Measurements from ENCODE around the gene SNAPC2. TPM values are rescaled to one million over a fixed set of nuclear protein-coding genes. Genes with fewer than 3 reads are reported as not detected.

Gene SNAPC2
- total RNA-seq, 2 experiments from 2014 or later, result 18.6 to 19.0 TPM

GRCh38 chr19:7894612-7895309, 25.4 kb upstream of the SNAPC2 start:
- no peak for DNase-seq
- no peaks in the 10 kb centered on the region for H3K36me3 Mint-ChIP-seq (ENCODE audit: low read depth)
- no peak overlapping the region for H3K27ac Mint-ChIP-seq
- ATAC-seq, result no peak
- ChIA-PET CTCF (interaction anchor here (0.6 to 1.5 kb wide), 3 partner anchors 26 to 1028 kb away, joined by 3 to 7 read pairs (median 3); no protein-coding TSS in a partner anchor), POLR2A (no interaction called here)
- no peak overlapping the region for H3K4me3 Mint-ChIP-seq
- peaks cover 6% of the 10 kb centered on the region for H3K4me1 Mint-ChIP-seq (ENCODE audit: low read depth)
- peaks cover 6% of the 10 kb centered on the region for H3K27me3 Mint-ChIP-seq (ENCODE audit: low read depth)
- no peaks in the 10 kb centered on the region for H3K9me3 Mint-ChIP-seq (ENCODE audit: insufficient read depth)

- ChIA-PET POLR2A (no interaction called here), CTCF (no interaction called here)
- Mint-ChIP-seq H3K4me3 (no peak overlapping the region), H3K36me3 (ENCODE audit: low read depth) (no peaks in the 10 kb centered on the region), H3K9me3 (ENCODE audit: insufficient read depth) (no peaks in the 10 kb centered on the region), H3K4me1 (ENCODE audit: low read depth) (peaks cover 6% of the 10 kb centered on the region), H3K27ac (no peak overlapping the region), H3K27me3 (ENCODE audit: low read depth) (peaks cover 4% of the 10 kb centered on the region)
- ATAC-seq (no peak), DNase-seq (no peak)
Measured at GRCh38 chr19:7895565-7895964, 24.6 kb upstream of the SNAPC2 start.

- Mint-ChIP-seq H3K9me3 (ENCODE audit: insufficient read depth) (no peaks in the 10 kb centered on the region), H3K36me3 (ENCODE audit: low read depth) (no peaks in the 10 kb centered on the region), H3K4me1 (ENCODE audit: low read depth) (peaks cover 6% of the 10 kb centered on the region), H3K27ac (no peak overlapping the region), H3K4me3 (no peak overlapping the region), H3K27me3 (ENCODE audit: low read depth) (no peaks in the 10 kb centered on the region)
- ChIA-PET CTCF (interaction anchor here (2.5 kb wide), 1 partner anchor 28 kb away, joined by 11 read pairs; no protein-coding TSS in a partner anchor), POLR2A (interaction anchor here (1.3 kb wide), 1 partner anchor 20 kb away, joined by 4 read pairs; no protein-coding TSS in a partner anchor)
- ATAC-seq (no peak), DNase-seq (no peak)
Measured at GRCh38 chr19:7897292-7897691, 22.8 kb upstream of the SNAPC2 start.

GRCh38 chr19:7898967-7899366, 21.2 kb upstream of the SNAPC2 start:
- POLR2A ChIA-PET, result no interaction called here
- Mint-ChIP-seq H3K27me3 (ENCODE audit: low read depth) (no peaks in the 10 kb centered on the region), H3K36me3 (ENCODE audit: low read depth) (peaks cover 3% of the 10 kb centered on the region), H3K4me3 (no peak overlapping the region), H3K27ac (no peak overlapping the region), H3K4me1 (ENCODE audit: low read depth) (peaks cover 13% of the 10 kb centered on the region), H3K9me3 (ENCODE audit: insufficient read depth) (no peaks in the 10 kb centered on the region)
- ATAC-seq (no peak), DNase-seq (no peak)
- CTCF ChIA-PET, result interaction anchor here (1.3 to 2.5 kb wide), 2 partner anchors 21 to 30 kb away, joined by 3 to 11 read pairs; partner anchors contain the start of gene SNAPC2

- H3K4me3 Mint-ChIP-seq, result no peak overlapping the region
- ChIA-PET POLR2A (interaction anchor here (0.9 to 1.1 kb wide), 2 partner anchors 19 to 34 kb away, joined by 3 read pairs; no protein-coding TSS in a partner anchor), CTCF (interaction anchor here (1.1 to 5.1 kb wide), 3 partner anchors 9 to 45 kb away, joined by 3 to 40 read pairs (median 4); no protein-coding TSS in a partner anchor)
- no peak overlapping the region for H3K27ac Mint-ChIP-seq
- H3K9me3 Mint-ChIP-seq (ENCODE audit: insufficient read depth), result no peaks in the 10 kb centered on the region
- ATAC-seq, result no peak
- H3K4me1 Mint-ChIP-seq (ENCODE audit: low read depth), result peaks cover 16% of the 10 kb centered on the region
- no peak for DNase-seq
- no peaks in the 10 kb centered on the region for H3K27me3 Mint-ChIP-seq (ENCODE audit: low read depth)
- peaks cover 7% of the 10 kb centered on the region for H3K36me3 Mint-ChIP-seq (ENCODE audit: low read depth)
Measured at GRCh38 chr19:7899751-7900378, 20.3 kb upstream of the SNAPC2 start.

GRCh38 chr19:7900401-7900870, 19.7 kb upstream of the SNAPC2 start:
- H3K36me3 Mint-ChIP-seq (ENCODE audit: low read depth), result peaks cover 11% of the 10 kb centered on the region
- H3K9me3 Mint-ChIP-seq (ENCODE audit: insufficient read depth), result no peaks in the 10 kb centered on the region
- H3K4me1 Mint-ChIP-seq (ENCODE audit: low read depth), result peaks cover 21% of the 10 kb centered on the region
- DNase-seq (no peak), ATAC-seq (no peak)
- no peak overlapping the region for H3K27ac Mint-ChIP-seq
- ChIA-PET POLR2A (interaction anchor here (0.9 to 1.1 kb wide), 2 partner anchors 20 to 35 kb away, joined by 3 read pairs; no protein-coding TSS in a partner anchor), CTCF (interaction anchor here (1.1 to 5.1 kb wide), 3 partner anchors 9 to 44 kb away, joined by 3 to 40 read pairs (median 4); no protein-coding TSS in a partner anchor)
- H3K4me3 Mint-ChIP-seq, result no peak overlapping the region
- H3K27me3 Mint-ChIP-seq (ENCODE audit: low read depth), result no peaks in the 10 kb centered on the region

- H3K4me1 Mint-ChIP-seq (ENCODE audit: low read depth), result peaks cover 25% of the 10 kb centered on the region
- no peak overlapping the region for H3K27ac Mint-ChIP-seq
- H3K27me3 Mint-ChIP-seq (ENCODE audit: low read depth), result no peaks in the 10 kb centered on the region
- no peaks in the 10 kb centered on the region for H3K9me3 Mint-ChIP-seq (ENCODE audit: insufficient read depth)
- ATAC-seq (no peak), DNase-seq (no peak)
- H3K4me3 Mint-ChIP-seq, result no peak overlapping the region
- CTCF ChIA-PET, result interaction anchor here (1.1 to 5.1 kb wide), 5 partner anchors 10 to 48 kb away, joined by 3 to 40 read pairs (median 4); partner anchors contain the start of gene TIMM44
- H3K36me3 Mint-ChIP-seq (ENCODE audit: low read depth), result peaks cover 14% of the 10 kb centered on the region
- POLR2A ChIA-PET, result interaction anchor here (0.9 to 1.1 kb wide), 2 partner anchors 20 to 35 kb away, joined by 3 read pairs; no protein-coding TSS in a partner anchor
Measured at GRCh38 chr19:7900931-7901330, 19.2 kb upstream of the SNAPC2 start.

- ChIA-PET POLR2A (no interaction called here), CTCF (interaction anchor here (0.6 to 5.1 kb wide), 5 partner anchors 10 to 49 kb away, joined by 3 to 40 read pairs (median 4); partner anchors contain the start of gene TIMM44)
- Mint-ChIP-seq H3K4me3 (no peak overlapping the region), H3K27ac (no peak overlapping the region), H3K36me3 (ENCODE audit: low read depth) (peaks cover 14% of the 10 kb centered on the region), H3K4me1 (ENCODE audit: low read depth) (peaks cover 26% of the 10 kb centered on the region), H3K27me3 (ENCODE audit: low read depth) (no peaks in the 10 kb centered on the region), H3K9me3 (ENCODE audit: insufficient read depth) (no peaks in the 10 kb centered on the region)
- ATAC-seq (no peak), DNase-seq (no peak)
Measured at GRCh38 chr19:7901337-7901736, 18.8 kb upstream of the SNAPC2 start.

GRCh38 chr19:7902796-7903243, 17.3 kb upstream of the SNAPC2 start:
- ChIA-PET POLR2A (interaction anchor here (0.6 to 1.5 kb wide), 5 partner anchors 13 to 91 kb away, joined by 3 to 9 read pairs (median 6); partner anchors contain the start of gene SNAPC2), CTCF (interaction anchor here (1.0 to 5.1 kb wide), 9 partner anchors 12 to 50 kb away, joined by 3 to 40 read pairs (median 4); partner anchors contain the start of genes SNAPC2 and TIMM44)
- peak overlapping the region; percentile 91 for H3K27ac Mint-ChIP-seq
- ATAC-seq, result no peak
- no peaks in the 10 kb centered on the region for H3K27me3 Mint-ChIP-seq (ENCODE audit: low read depth)
- peaks cover 26% of the 10 kb centered on the region for H3K4me1 Mint-ChIP-seq (ENCODE audit: low read depth)
- peak overlapping the region; percentile 84 for H3K4me3 Mint-ChIP-seq
- H3K9me3 Mint-ChIP-seq (ENCODE audit: insufficient read depth), result no peaks in the 10 kb centered on the region
- no peak for DNase-seq
- peaks cover 19% of the 10 kb centered on the region for H3K36me3 Mint-ChIP-seq (ENCODE audit: low read depth)

GRCh38 chr19:7903244-7904073, 16.7 kb upstream of the SNAPC2 start, which contains the start of gene MAP2K7:
Gene MAP2K7, plus strand, starts transcription at chr19:7903877. Its CDS starts 68 bp downstream, at chr19:7903945.
- peak; percentile 100 for DNase-seq
- Mint-ChIP-seq H3K4me3 (peak within 1 kb of the TSS; percentile 85), H3K9me3 (ENCODE audit: insufficient read depth) (no peaks in the 10 kb centered on the region), H3K27me3 (ENCODE audit: low read depth) (no peaks in the 10 kb centered on the region), H3K4me1 (ENCODE audit: low read depth) (peaks cover 26% of the 10 kb centered on the region), H3K36me3 (ENCODE audit: low read depth) (peaks cover 19% of the 10 kb centered on the region), H3K27ac (peak within 1 kb of the TSS; percentile 95)
- ATAC-seq, result peak; percentile 86
- POLR2A ChIA-PET, result interaction anchor here (0.6 to 1.5 kb wide), 9 partner anchors 9 to 1014 kb away, joined by 3 to 9 read pairs (median 3); partner anchors contain the start of genes SNAPC2, TGFBR3L and TIMM44
- CTCF ChIA-PET, result interaction anchor here (0.6 to 5.1 kb wide), 13 partner anchors 12 to 233 kb away, joined by 3 to 40 read pairs (median 3); partner anchors contain the start of genes SNAPC2 and TRAPPC5
